ENCODE measurements around the gene GGTLC3.
"Not testable (repeated sequence)": the region's sequence is repeated elsewhere in the genome, so short reads cannot be mapped to it uniquely, and the experiment has no call there.

GGTLC3 gene

DNA sequence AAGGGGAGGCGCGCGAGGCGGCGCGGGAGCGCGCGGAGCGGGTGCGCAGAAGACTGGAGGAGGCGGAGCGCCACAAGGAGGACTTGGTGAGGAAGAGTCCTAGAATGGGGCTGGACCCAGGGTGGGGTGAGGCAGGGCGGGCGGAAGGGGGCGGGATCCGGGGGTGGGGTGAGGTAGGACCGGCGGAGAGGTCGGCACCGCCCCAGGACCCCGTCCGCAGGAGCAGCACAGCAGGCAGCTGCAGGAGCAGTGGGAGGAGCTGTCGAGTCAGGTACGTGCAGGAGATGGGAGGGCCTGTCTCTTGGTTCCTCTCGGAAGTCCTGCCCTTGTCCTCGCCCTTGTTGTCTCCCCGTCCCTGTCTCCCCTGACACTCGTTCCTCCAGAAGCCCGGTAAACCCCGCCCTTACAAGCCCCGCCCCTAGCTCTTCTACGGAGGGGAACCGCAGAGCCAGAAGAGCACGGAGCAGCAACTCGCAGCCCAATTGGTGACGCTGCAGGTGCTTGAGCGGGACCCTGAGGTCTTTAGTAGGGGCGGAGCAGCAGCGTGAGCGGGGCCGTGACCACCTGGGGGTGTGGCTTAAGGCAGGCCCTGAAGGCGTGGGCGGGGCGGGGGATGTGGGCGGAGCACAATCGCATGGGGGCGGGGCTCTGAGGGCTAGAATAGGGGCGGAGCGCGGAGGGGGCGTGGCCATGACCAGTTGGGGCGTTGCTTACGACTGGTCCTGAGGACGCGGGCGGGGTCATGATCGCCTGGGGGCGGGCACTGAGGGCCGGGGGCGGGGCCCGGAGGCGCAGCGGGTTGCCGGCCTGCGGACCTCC, 10.8 kb upstream of the GGTLC3 start:
- H3K36me3 ChIP-seq (replicated peaks; ENCODE audit: insufficient read depth, low read length); H4K20me1 ChIP-seq (ENCODE audit: insufficient read depth, low read length); H3K4me3 ChIP-seq (ENCODE audit: low read length); H3F3A ChIP-seq (ENCODE audit: insufficient read depth, low read length); H3K4me1 ChIP-seq (ENCODE audit: low read length); H3K9me2 ChIP-seq (replicated peaks; ENCODE audit: insufficient read depth, low read length); H3K79me2 ChIP-seq (ENCODE audit: low read length); H3K9ac ChIP-seq (ENCODE audit: low read length); H3K4me2 ChIP-seq (ENCODE audit: low read depth, low read length); H2AFZ ChIP-seq (ENCODE audit: low read length); H3K9me3 ChIP-seq (replicated peaks; ENCODE audit: insufficient read depth, low read length); H3K27me3 ChIP-seq (replicated peaks; ENCODE audit: insufficient read depth, low read length): not testable (repeated sequence)
- DNase-seq, result peak; percentile 76
- peak overlapping the region; percentile 43; the same call in 1 of the 2 replicates for H3K27ac ChIP-seq (ENCODE audit: low read length)

DNA sequence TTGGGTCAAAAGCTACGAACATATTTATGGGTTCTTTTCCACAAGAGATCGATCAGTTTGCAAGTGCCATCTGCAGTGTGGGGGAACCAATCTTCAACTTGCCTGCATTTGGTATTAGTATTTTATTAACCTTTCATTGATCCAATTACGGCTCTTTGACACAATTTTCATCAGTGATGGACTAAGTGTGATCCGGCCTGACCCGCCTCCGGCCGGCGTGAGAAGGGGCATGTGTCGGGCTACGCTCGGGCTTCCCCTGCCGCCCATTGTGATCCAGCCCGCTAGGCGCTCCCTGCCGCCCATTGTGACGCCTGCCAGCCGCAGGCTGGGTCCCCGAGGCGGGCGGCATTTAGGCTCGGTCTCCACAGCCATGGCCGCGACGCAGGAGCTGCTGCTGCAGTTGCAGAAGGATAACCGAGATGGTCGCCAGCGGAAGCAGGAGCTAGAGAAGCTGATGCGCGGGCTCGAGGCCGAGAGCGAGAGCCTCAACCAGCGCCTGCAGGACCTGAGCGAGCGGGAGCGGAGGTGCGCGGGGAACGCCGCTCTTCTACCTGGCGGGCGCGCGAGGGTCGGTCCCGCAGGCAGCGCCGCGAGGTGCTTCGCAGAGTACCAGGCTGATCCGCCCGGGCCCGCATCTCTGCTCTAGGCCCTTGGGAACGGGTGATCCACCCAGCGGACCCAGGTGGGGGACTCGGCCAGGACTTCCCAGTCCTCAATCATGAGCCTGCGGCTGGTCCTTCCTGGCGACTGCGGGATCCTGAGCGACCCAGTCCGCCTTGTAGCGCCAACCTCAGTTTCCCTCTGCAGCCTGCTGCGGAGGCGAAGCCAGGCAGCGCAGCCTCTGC, 10.0 kb upstream of the GGTLC3 start, which contains the start of gene TMEM191B:
Gene TMEM191B, plus strand, starts transcription at position 51 of the 845 bp plus-strand sequence. Its CDS starts 179 bp downstream, at position 230.
- not testable (repeated sequence) for H3K4me1 ChIP-seq (ENCODE audit: low read length); H3K79me2 ChIP-seq (ENCODE audit: low read length); H2AFZ ChIP-seq (ENCODE audit: low read length); H3K4me3 ChIP-seq (ENCODE audit: low read length); H3K27me3 ChIP-seq (replicated peaks; ENCODE audit: insufficient read depth, low read length); H3K36me3 ChIP-seq (replicated peaks; ENCODE audit: insufficient read depth, low read length); H3F3A ChIP-seq (ENCODE audit: insufficient read depth, low read length); H3K27ac ChIP-seq (ENCODE audit: low read length); H3K4me2 ChIP-seq (ENCODE audit: low read depth, low read length); DNase-seq; H4K20me1 ChIP-seq (ENCODE audit: insufficient read depth, low read length); H3K9me2 ChIP-seq (replicated peaks; ENCODE audit: insufficient read depth, low read length); H3K9me3 ChIP-seq (replicated peaks; ENCODE audit: insufficient read depth, low read length); H3K9ac ChIP-seq (ENCODE audit: low read length)

DNA sequence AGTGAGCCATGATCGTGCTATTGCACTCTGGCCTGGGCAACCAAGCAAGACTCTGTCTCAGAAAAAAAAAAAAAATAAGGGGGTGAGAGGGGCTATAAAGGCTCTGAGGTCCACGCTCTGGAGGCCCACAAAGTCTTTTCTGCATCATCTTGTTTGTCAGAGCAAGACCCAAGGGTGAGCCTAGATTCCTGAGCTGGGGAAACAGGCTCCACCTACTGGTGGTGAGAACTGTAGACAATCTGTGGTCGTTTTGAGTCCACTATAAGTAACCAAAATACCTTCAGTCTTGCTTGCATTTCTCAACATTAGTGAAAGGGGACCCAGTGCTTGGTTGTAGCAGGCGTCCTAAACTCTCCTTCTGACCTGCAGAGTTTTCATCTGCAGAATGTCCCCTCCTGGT, 5.4 kb upstream of the GGTLC3 start:
- not testable (repeated sequence) for H3K27me3 ChIP-seq (replicated peaks; ENCODE audit: insufficient read depth, low read length); H3K79me2 ChIP-seq (ENCODE audit: low read length); H3K9me2 ChIP-seq (replicated peaks; ENCODE audit: insufficient read depth, low read length); H3K4me2 ChIP-seq (ENCODE audit: low read depth, low read length); H4K20me1 ChIP-seq (ENCODE audit: insufficient read depth, low read length); H3F3A ChIP-seq (ENCODE audit: insufficient read depth, low read length); DNase-seq; H3K36me3 ChIP-seq (replicated peaks; ENCODE audit: insufficient read depth, low read length); H3K4me1 ChIP-seq (ENCODE audit: low read length); H3K9me3 ChIP-seq (replicated peaks; ENCODE audit: insufficient read depth, low read length); H3K27ac ChIP-seq (ENCODE audit: low read length); H3K9ac ChIP-seq (ENCODE audit: low read length); H3K4me3 ChIP-seq (ENCODE audit: low read length); H2AFZ ChIP-seq (ENCODE audit: low read length)

DNA sequence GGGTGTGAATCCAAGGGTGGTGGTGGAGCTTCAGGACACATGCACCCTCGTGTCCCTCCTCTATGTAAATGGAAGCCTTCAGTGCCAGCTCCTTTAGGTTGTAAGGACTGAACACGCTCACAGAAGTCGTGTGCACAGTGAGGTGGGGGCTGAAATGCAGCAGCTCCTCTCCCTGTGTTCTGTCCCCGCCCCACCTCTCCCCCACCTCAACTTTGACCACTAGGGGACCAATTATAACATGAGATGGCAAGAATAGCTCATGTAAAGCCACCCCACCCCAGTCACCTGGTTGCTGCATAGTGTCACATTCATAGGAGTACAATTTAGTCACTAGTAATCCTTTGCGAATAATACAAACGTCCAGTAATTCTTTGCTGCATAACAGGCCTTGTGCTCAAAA, 4.8 kb upstream of the GGTLC3 start:
- not testable (repeated sequence) for H2AFZ ChIP-seq (ENCODE audit: low read length); H3K9ac ChIP-seq (ENCODE audit: low read length); H3K79me2 ChIP-seq (ENCODE audit: low read length); H3K27ac ChIP-seq (ENCODE audit: low read length); H3K4me1 ChIP-seq (ENCODE audit: low read length); DNase-seq; H3K9me3 ChIP-seq (replicated peaks; ENCODE audit: insufficient read depth, low read length); H3K27me3 ChIP-seq (replicated peaks; ENCODE audit: insufficient read depth, low read length); H3K4me2 ChIP-seq (ENCODE audit: low read depth, low read length); H3K9me2 ChIP-seq (replicated peaks; ENCODE audit: insufficient read depth, low read length); H4K20me1 ChIP-seq (ENCODE audit: insufficient read depth, low read length); H3K4me3 ChIP-seq (ENCODE audit: low read length); H3K36me3 ChIP-seq (replicated peaks; ENCODE audit: insufficient read depth, low read length); H3F3A ChIP-seq (ENCODE audit: insufficient read depth, low read length)

DNA sequence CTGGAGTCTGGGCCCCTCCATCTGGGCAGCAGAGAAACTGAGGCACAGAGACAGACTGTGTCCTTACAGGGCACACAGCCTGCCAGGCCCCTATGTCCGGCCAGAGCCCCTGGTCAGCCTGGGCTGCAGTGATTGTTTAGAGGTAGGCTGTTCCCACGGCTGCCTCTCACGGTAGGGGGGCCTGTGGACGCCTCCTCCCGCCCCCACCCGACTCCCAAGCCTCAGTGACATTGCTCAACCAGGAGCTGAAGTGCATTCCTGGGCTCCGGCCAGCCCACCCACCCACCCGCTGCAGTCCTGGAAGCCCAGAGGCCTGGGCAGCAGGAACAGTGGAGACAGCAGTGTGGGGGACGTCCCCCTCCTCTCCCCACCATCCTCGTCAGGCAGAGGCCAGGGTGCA, 4.5 kb downstream of the GGTLC3 start:
- H3K9me2 ChIP-seq (replicated peaks; ENCODE audit: insufficient read depth, low read length); H3K36me3 ChIP-seq (replicated peaks; ENCODE audit: insufficient read depth, low read length); DNase-seq; H3K9me3 ChIP-seq (replicated peaks; ENCODE audit: insufficient read depth, low read length); H2AFZ ChIP-seq (ENCODE audit: low read length); H3F3A ChIP-seq (ENCODE audit: insufficient read depth, low read length); H3K27ac ChIP-seq (ENCODE audit: low read length); H3K27me3 ChIP-seq (replicated peaks; ENCODE audit: insufficient read depth, low read length); H3K4me2 ChIP-seq (ENCODE audit: low read depth, low read length); H3K9ac ChIP-seq (ENCODE audit: low read length); H4K20me1 ChIP-seq (ENCODE audit: insufficient read depth, low read length); H3K4me1 ChIP-seq (ENCODE audit: low read length); H3K79me2 ChIP-seq (ENCODE audit: low read length); H3K4me3 ChIP-seq (ENCODE audit: low read length): not testable (repeated sequence)

DNA sequence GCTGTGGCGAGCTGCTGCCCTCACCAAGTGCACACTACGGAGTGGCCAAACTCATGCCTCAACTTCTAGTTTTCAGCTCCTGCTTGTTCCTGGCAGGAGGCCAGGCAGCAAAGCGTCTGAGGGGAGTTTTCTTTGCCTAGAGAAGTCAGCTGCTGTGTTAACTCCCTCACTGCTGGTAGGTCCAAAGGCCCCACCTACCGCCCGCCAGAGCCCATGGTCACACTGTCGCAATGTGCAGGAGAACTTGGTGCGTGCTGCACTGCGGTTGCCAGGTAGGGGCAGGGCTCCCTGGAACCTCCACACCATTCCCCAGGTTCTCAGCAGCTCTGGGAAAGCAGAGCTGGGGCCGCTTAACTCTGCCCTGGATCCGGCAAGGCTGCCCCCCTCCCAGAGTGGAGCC, 5.6 kb downstream of the GGTLC3 start:
- H3K27me3 ChIP-seq (replicated peaks; ENCODE audit: insufficient read depth, low read length); H3K4me2 ChIP-seq (ENCODE audit: low read depth, low read length); H3K36me3 ChIP-seq (replicated peaks; ENCODE audit: insufficient read depth, low read length); H3K27ac ChIP-seq (ENCODE audit: low read length); DNase-seq; H3K9me3 ChIP-seq (replicated peaks; ENCODE audit: insufficient read depth, low read length); H3K79me2 ChIP-seq (ENCODE audit: low read length); H3K4me3 ChIP-seq (ENCODE audit: low read length); H4K20me1 ChIP-seq (ENCODE audit: insufficient read depth, low read length); H3K4me1 ChIP-seq (ENCODE audit: low read length); H3F3A ChIP-seq (ENCODE audit: insufficient read depth, low read length); H3K9ac ChIP-seq (ENCODE audit: low read length); H2AFZ ChIP-seq (ENCODE audit: low read length); H3K9me2 ChIP-seq (replicated peaks; ENCODE audit: insufficient read depth, low read length): not testable (repeated sequence)

DNA sequence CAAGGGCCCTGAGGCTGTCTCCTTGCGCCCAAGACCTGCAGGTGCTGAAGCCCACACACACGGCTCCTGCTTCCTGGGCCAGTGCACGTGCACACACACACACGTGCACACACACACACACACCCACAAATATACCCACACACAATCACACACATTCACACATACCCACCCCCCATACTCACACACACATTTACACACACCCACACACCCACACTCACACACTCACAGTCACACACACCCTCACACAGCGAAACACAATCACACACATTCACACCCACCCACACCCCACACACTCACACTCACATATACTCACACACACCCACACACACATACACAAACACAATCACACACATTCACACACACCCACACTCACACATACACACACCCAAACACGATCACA, 6.6 kb downstream of the GGTLC3 start:
- H3K36me3 ChIP-seq (replicated peaks; ENCODE audit: insufficient read depth, low read length); H2AFZ ChIP-seq (ENCODE audit: low read length); H3K27me3 ChIP-seq (replicated peaks; ENCODE audit: insufficient read depth, low read length); H3K9me2 ChIP-seq (replicated peaks; ENCODE audit: insufficient read depth, low read length); H3K27ac ChIP-seq (ENCODE audit: low read length); DNase-seq; H3K79me2 ChIP-seq (ENCODE audit: low read length); H3F3A ChIP-seq (ENCODE audit: insufficient read depth, low read length); H3K4me1 ChIP-seq (ENCODE audit: low read length); H3K9me3 ChIP-seq (replicated peaks; ENCODE audit: insufficient read depth, low read length); H4K20me1 ChIP-seq (ENCODE audit: insufficient read depth, low read length); H3K4me2 ChIP-seq (ENCODE audit: low read depth, low read length); H3K4me3 ChIP-seq (ENCODE audit: low read length); H3K9ac ChIP-seq (ENCODE audit: low read length): not testable (repeated sequence)

DNA sequence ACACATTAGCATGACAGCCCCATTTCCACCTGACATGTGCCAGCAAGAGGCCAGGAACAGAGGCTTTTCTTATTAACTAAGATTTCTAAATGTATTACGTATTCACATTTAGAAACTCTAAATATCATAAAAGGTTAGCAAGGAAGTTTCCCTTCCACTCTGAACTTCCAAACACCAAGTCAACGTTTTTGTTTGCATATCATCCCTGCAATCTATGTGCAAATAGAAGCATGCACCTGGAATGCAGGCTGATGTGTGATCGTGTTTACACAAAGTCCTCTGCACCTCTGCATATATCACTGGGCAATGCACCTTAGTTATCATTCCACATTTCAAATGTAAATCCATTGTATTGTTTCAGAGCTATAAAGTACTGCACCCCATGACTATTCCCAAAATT, 21.7 kb downstream of the GGTLC3 start:
- H3K27ac ChIP-seq (ENCODE audit: low read length); H3K9ac ChIP-seq (ENCODE audit: low read length): not testable (repeated sequence)

More for the DNA sequence above, 21.7 kb downstream of the GGTLC3 start:
- not testable (repeated sequence) for H3K36me3 ChIP-seq (replicated peaks; ENCODE audit: insufficient read depth, low read length); H3K79me2 ChIP-seq (ENCODE audit: low read length); H3K9me2 ChIP-seq (replicated peaks; ENCODE audit: insufficient read depth, low read length); H3F3A ChIP-seq (ENCODE audit: insufficient read depth, low read length); H3K4me2 ChIP-seq (ENCODE audit: low read depth, low read length); H3K9me3 ChIP-seq (replicated peaks; ENCODE audit: insufficient read depth, low read length); H4K20me1 ChIP-seq (ENCODE audit: insufficient read depth, low read length); H3K4me1 ChIP-seq (ENCODE audit: low read length); DNase-seq; H3K4me3 ChIP-seq (ENCODE audit: low read length); H3K27me3 ChIP-seq (replicated peaks; ENCODE audit: insufficient read depth, low read length); H2AFZ ChIP-seq (ENCODE audit: low read length)
